Adrenal gland (tissue), 12 donors: ENCODE data around the gene SPACA5. TPM values are rescaled to one million over a fixed set of nuclear protein-coding genes. Genes with fewer than 3 reads are reported as not detected.
"Not testable (repeated sequence)": the region's sequence is repeated elsewhere in the genome, so short reads cannot be mapped to it uniquely, and the experiment has no call there.

ENCODE experiments used
- DNase-seq, 7 donors: peaks; one replicate each; pipeline ENCODE4 v3.0.0-alpha.2; 2019 to 2020
- H3K27ac ChIP-seq, 5 donors: fragments of 200-600 bp; sonication (generic) in 4 of 5; 1 replicate in 3 of 5; 2 replicates in 2 of 5; pipeline versions ENCODE4 v1.5.1 to v1.8.0; 2016 to 2020; ENCODE audit warnings: mild to moderate bottlenecking in 1 of 5
- H3K27me3 ChIP-seq: fragments of 200-600 bp; 2 replicates; pipeline ENCODE4 v1.8.0; 2021
- H3K36me3 ChIP-seq, 2 donors: fragments of 200-600 bp; replicated peaks in 1 of 2; 1 replicate in 1 of 2; 2 replicates in 1 of 2; pipeline versions ENCODE4 v1.5.1 to v1.8.0; 2018 to 2022
- H3K4me1 ChIP-seq, 2 donors: fragments of 200-600 bp; replicated peaks in 1 of 2; 1 replicate in 1 of 2; 2 replicates in 1 of 2; pipeline versions ENCODE4 v1.5.1 to v1.8.0; 2018 to 2021
- H3K4me3 ChIP-seq, 4 donors: fragments of 200-600 bp; sonication (generic) in 3 of 4; one replicate each; pipeline ENCODE4 v1.5.1; 2016 to 2018
- H3K9me3 ChIP-seq, 3 donors: fragments of 200-600 bp; sonication (generic) in 1 of 3; replicated peaks in 1 of 3; 1 replicate in 2 of 3; 2 replicates in 1 of 3; pipeline versions ENCODE4 v1.5.1 to v1.8.0; 2016 to 2021
- POLR2A ChIP-seq, 2 donors: fragments of 450-650 bp; IDR thresholded peaks; one replicate each; pipeline ENCODE4 v1.6.1; 2017; ENCODE audit warnings: antibody characterized with exemption in 2 of 2, mild to moderate bottlenecking in 2 of 2, moderate library complexity in 1 of 2
- WGBS, 4 donors: extraction: QIAGEN DNeasy Blood & Tissue Kit in 2 of 4; methylation state at CpG; one replicate each; pipeline versions ENCODE4 v1.1.5 to v1.1.7; 2013 to 2017; 5-methylcytosine and 5-hydroxymethylcytosine counted together
- intact Hi-C, 2 donors: fragments of 100-400 bp; cut with DNase I; formaldehyde crosslinking; loops; one replicate each; pipeline versions ENCODE4 v1.14.1 to v1.15.0; 2022 to 2023
- polyA plus RNA-seq, 3 donors: library from polyadenylated mRNA; stranded (reverse); fragments of 200-250 nt in 2 of 3; fragments of 350-450 nt in 1 of 3; fragmentation: Illumina TruSeq in 1 of 3; extraction: RNeasy Lipid Tissue Mini Kit (QIAGEN cat#74804) in 1 of 3; gene quantifications; one replicate each; pipeline ENCODE4 v1.2.3, GENCODE V29; 2013 to 2014
- total RNA-seq, 9 donors: library from RNA; depleted of rRNA in 4 of 9; stranded (reverse); fragments of >200 nt in 4 of 9; fragments of 120-200 nt in 1 of 9; fragmentation: NEBNext Ultra II Directional in 1 of 9; extraction: Animal tissue kit (Norgen Biotek cat#: 25700) in 1 of 9; gene quantifications; one replicate each; pipeline versions ENCODE4 v1.1.0 to v1.2.4, GENCODE V29; 2013 to 2023
- TF ChIP-seq, protein P1 (sequence below), 6 experiments: fragments of 450-650 bp in 4 of 6; fragments of 200-600 bp in 2 of 6; sonication (generic) in 1 of 6; IDR thresholded peaks; 1 replicate in 5 of 6; 2 replicates in 1 of 6; pipeline versions ENCODE4 v1.5.1 to v1.8.0; 2016 to 2021; ENCODE audit warnings: antibody characterized with exemption in 6 of 6, mild to moderate bottlenecking in 2 of 6, moderate library complexity in 1 of 6
- donor health status: healthy with polysubstance abuse.
- donor health status: Bipolar disorder and iron deficiency.
- donor health status: DM: yes; HTN: yes; CAD: no.
- donor health status: DM: no; HTN: no; CAD: no.
- donor health status: DM: no; HTN: no; CAD: no.
- donor health status: DM: yes; HTN: yes; CAD: no.

The SPACA5 gene
- total and polyA plus RNA-seq, 12 donors: not detected

GRCh38 chrX:48003367-48003757 is 3.4 kb upstream of the SPACA5 start:
- H3K27me3 ChIP-seq: no peaks in the 10 kb centered on the region
- H3K36me3 ChIP-seq: no peaks in the 10 kb centered on the region
- DNase-seq: no peak
- TF ChIP-seq, protein P1, sequence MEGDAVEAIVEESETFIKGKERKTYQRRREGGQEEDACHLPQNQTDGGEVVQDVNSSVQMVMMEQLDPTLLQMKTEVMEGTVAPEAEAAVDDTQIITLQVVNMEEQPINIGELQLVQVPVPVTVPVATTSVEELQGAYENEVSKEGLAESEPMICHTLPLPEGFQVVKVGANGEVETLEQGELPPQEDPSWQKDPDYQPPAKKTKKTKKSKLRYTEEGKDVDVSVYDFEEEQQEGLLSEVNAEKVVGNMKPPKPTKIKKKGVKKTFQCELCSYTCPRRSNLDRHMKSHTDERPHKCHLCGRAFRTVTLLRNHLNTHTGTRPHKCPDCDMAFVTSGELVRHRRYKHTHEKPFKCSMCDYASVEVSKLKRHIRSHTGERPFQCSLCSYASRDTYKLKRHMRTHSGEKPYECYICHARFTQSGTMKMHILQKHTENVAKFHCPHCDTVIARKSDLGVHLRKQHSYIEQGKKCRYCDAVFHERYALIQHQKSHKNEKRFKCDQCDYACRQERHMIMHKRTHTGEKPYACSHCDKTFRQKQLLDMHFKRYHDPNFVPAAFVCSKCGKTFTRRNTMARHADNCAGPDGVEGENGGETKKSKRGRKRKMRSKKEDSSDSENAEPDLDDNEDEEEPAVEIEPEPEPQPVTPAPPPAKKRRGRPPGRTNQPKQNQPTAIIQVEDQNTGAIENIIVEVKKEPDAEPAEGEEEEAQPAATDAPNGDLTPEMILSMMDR (IDR thresholded peaks at IDR 0.05): no peak
- TF ChIP-seq POLR2A (IDR thresholded peaks at IDR 0.05): no peak
- H3K9me3 ChIP-seq: no peaks in the 10 kb centered on the region
- intact Hi-C loops: no loop called here
- WGBS, 4 donors: 0 to 45% (median 20%) methylated on average over 17 to 18 of the region's 18 CpGs
- H3K4me1 ChIP-seq: peaks cover 0 to 10% of the 10 kb centered on the region in 2 donors
- H3K4me3 ChIP-seq: peak overlapping the region in 3 of 4 donors; percentile 33 to 51 (median 36)
- H3K27ac ChIP-seq: peak overlapping the region in 4 of 5 donors; percentile 23 to 73 (median 42)

DNA sequence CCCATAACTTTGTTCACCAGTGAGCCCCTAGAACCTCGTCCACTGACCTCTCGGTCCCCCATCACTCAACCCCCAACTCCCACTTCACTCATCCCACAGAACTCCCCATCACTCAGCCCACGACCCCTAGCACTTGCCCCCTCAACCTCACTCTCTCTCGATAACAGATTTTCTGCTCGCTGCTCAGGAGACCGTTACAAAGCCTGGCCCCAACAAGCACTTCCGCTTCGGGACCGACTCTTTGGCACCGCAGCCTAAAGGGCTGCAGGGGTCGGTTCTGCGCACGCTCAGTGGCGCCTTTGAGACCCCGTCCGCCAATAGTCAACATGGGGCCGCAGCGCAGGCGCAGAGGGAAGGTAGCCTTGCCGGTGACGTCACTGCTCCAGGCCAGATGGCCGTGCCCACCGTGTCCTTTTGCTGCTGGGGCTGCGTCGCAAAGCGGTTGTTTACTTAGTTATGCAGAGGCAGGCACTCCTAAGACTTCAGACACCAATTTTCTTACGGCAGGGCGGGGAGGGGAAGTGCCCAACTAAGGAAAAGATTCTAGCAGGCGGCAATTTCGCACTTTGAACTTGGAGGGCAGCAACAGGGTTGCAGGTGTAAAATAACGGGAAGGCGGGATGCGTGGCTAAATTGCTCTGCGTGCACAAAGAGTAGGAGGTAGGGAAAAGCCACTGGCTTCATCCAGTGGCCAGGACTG is 2.9 kb upstream of the SPACA5 start, which contains the start of gene ZNF182:
Gene ZNF182, minus strand, starts transcription at position 232 of the 700 bp plus-strand sequence. CDS start 1,380 bp downstream, outside the sequence.
- TF ChIP-seq POLR2A (IDR thresholded peaks at IDR 0.05): peak; percentile 32 to 68
- TF ChIP-seq, protein P1 (IDR thresholded peaks at IDR 0.05): peak in 1 of 6 experiments; percentile 1
- H3K27ac ChIP-seq: peak within 1 kb of the TSS in 4 of 5 donors; percentile 23 to 73 (median 42)
- intact Hi-C loops: no loop called here
- DNase-seq: peak; percentile 86 to 97 (median 93)
- H3K4me3 ChIP-seq: peak within 1 kb of the TSS in 3 of 4 donors; percentile 33 to 51 (median 36)
- H3K36me3 ChIP-seq: no peaks in the 10 kb centered on the region
- H3K9me3 ChIP-seq: no peaks in the 10 kb centered on the region
- no peaks in the 10 kb centered on the region for H3K27me3 ChIP-seq
- peaks cover 0 to 10% of the 10 kb centered on the region in 2 donors for H3K4me1 ChIP-seq
- WGBS, 4 donors: 0 to 42% (median 16%) methylated on average over 7 to 34 of the region's 34 CpGs

GRCh38 chrX:48009445-48009960 is 2.7 kb downstream of the SPACA5 start:
- H3K27ac ChIP-seq, H3K4me1 ChIP-seq, DNase-seq, H3K27me3 ChIP-seq, H3K4me3 ChIP-seq, H3K9me3 ChIP-seq, intact Hi-C loops, H3K36me3 ChIP-seq: not testable (repeated sequence)
- WGBS, 4 donors: no CpG with 5 or more reads among the region's 2 CpGs

- H3K27me3 ChIP-seq, H3K9me3 ChIP-seq, H3K4me1 ChIP-seq, DNase-seq, intact Hi-C loops, H3K27ac ChIP-seq, H3K4me3 ChIP-seq, H3K36me3 ChIP-seq: not testable (repeated sequence)
- 90 to 96% methylated on average over 23 to 28 of the region's 46 CpGs; no CpG with 5 or more reads in 2 of the 4 donors for WGBS, 4 donors
Observed at GRCh38 chrX:48016583-48017310, 10.0 kb downstream of the SPACA5 start.

DNA sequence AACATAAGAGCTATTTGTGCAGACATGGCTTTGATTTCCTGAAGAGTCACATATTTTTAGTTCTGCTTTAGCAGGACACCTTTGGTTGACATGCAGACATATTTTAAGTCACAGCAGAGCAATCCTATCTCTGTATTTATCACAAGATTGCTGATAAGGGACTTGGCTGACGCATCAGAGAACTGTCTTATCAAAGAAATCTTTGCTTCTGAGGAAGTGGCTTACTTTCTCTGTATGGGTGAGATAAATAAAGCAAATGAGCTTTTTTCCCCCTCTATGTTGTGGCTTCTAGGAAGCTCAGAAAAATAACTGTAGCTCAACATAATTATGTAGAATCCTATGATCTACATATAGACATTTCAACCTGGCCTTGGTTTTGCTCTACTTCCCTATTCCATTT is 13.1 kb downstream of the SPACA5 start:
- H3K4me3 ChIP-seq, H3K4me1 ChIP-seq, H3K9me3 ChIP-seq, H3K36me3 ChIP-seq, H3K27me3 ChIP-seq, DNase-seq, H3K27ac ChIP-seq, intact Hi-C loops: not testable (repeated sequence)
- no CpG with 5 or more reads among the region's 1 CpG for WGBS, 4 donors

DNA sequence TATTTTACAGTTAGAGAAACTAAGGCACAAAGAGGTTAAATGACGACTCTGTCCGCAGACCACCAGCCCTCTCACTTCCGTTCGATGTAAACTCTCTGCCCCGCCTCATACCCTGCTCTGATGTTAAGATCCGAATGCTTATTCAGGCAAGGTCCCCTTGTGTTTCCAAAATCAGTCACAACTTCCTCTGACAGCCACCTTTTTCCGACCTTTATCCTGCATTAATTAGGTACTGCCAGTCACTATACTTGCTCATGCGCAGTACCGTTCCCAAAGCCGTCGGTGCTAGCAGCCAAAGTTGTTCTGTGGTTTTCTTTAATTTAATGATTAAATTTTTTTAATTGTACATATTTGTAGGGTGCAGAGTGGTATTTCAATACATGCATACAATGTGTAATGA is 13.7 kb downstream of the SPACA5 start:
- H3K36me3 ChIP-seq, intact Hi-C loops, H3K9me3 ChIP-seq, H3K27ac ChIP-seq, H3K27me3 ChIP-seq, DNase-seq, H3K4me1 ChIP-seq: not testable (repeated sequence)
- WGBS, 4 donors: 43 to 58% (median 49%) methylated on average over 9 to 11 of the region's 11 CpGs
- H3K4me3 ChIP-seq: peak overlapping the region in 1 of 4 donors; percentile 51
